Measurements from ENCODE around the gene RBM42.

DNA sequence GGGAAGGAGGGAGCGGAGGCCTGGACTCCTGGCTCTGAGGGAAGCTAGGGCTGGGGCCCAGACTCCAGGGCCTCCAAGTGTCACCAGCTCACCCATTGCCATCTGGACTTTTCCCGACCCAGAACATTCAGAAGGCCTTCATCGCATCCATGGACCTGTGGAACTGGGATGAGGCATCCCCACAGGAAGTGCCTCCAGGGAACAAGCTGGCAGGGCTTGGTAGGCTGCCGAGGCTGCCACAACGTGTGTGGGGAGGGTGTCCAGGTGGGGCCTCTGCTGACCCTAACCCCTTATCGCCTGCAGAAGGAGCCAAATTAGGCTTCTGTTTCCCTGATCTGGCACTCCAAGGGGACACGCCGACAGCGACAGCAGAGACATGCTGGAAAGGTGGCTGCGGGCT, 13.5 kb downstream of the RBM42 start:
- TF ChIP-seq, protein P1, sequence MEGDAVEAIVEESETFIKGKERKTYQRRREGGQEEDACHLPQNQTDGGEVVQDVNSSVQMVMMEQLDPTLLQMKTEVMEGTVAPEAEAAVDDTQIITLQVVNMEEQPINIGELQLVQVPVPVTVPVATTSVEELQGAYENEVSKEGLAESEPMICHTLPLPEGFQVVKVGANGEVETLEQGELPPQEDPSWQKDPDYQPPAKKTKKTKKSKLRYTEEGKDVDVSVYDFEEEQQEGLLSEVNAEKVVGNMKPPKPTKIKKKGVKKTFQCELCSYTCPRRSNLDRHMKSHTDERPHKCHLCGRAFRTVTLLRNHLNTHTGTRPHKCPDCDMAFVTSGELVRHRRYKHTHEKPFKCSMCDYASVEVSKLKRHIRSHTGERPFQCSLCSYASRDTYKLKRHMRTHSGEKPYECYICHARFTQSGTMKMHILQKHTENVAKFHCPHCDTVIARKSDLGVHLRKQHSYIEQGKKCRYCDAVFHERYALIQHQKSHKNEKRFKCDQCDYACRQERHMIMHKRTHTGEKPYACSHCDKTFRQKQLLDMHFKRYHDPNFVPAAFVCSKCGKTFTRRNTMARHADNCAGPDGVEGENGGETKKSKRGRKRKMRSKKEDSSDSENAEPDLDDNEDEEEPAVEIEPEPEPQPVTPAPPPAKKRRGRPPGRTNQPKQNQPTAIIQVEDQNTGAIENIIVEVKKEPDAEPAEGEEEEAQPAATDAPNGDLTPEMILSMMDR (IDR thresholded peaks at IDR 0.05) = no peak
- no peak for TF ChIP-seq POLR2A (IDR thresholded peaks at IDR 0.05)

Measured in Peyer's patch (tissue), 4 donors.